Neural cell (in vitro differentiated cells): ENCODE measurements around the gene PGLYRP1. TPM values are rescaled to one million over a fixed set of nuclear protein-coding genes. Genes with fewer than 3 reads are reported as not detected.

Experiments used
- H2AFZ ChIP-seq: fragments of 200-600, 300-800 bp; sonication (generic), shearing (Covaris generic); 2 replicates; pipeline ENCODE4 v1.6.0; 2014; ENCODE audit warnings: low read depth, mild to moderate bottlenecking, antibody characterized with exemption, low read length, moderate library complexity
- H3F3A ChIP-seq: fragments of 200-600 bp; shearing (Covaris generic); 2 replicates; pipeline ENCODE4 v1.6.1; 2016; ENCODE audit warnings: mild to moderate bottlenecking, moderate library complexity, mixed read lengths, antibody characterized with exemption, low read length; ENCODE audit not compliant: insufficient read depth, poor library complexity, severe bottlenecking
- H3K27ac ChIP-seq: fragments of 200-600, 300-800 bp; sonication (generic), shearing (Covaris generic); 2 replicates; pipeline ENCODE4 v1.5.1; 2014; ENCODE audit warnings: mild to moderate bottlenecking, low read length, moderate library complexity
- H3K27me3 ChIP-seq: fragments of 300-800, 200-600 bp; sonication (generic), shearing (Covaris generic); 2 replicates; pipeline ENCODE4 v1.6.0; 2014; ENCODE audit warnings: mild to moderate bottlenecking, low read depth, low read length, moderate library complexity; ENCODE audit not compliant: insufficient read depth
- H3K36me3 ChIP-seq: fragments of 300-800, 200-600 bp; sonication (generic), shearing (Covaris generic); 2 replicates; pipeline ENCODE4 v1.5.1; 2014; ENCODE audit warnings: mild to moderate bottlenecking, antibody characterized with exemption, low read length, moderate library complexity; ENCODE audit not compliant: insufficient read depth
- H3K4me2 ChIP-seq: fragments of 300-800, 200-600 bp; sonication (generic), shearing (Covaris generic); 2 replicates; pipeline ENCODE4 v1.6.0; 2014; ENCODE audit warnings: mild to moderate bottlenecking, low read length
- H3K4me3 ChIP-seq: fragments of 300-800, 200-600 bp; sonication (generic), shearing (Covaris generic); 2 replicates; pipeline ENCODE4 v1.5.1; 2014; ENCODE audit warnings: mild to moderate bottlenecking, low read length, moderate library complexity
- H3K79me2 ChIP-seq: fragments of 200-600 bp; shearing (Covaris generic); replicated peaks from 2 replicates; pipeline ENCODE4 v1.6.0; 2014; ENCODE audit warnings: mild to moderate bottlenecking, low read length, moderate library complexity; ENCODE audit not compliant: insufficient read depth
- H3K9ac ChIP-seq: fragments of 300-800, 200-600 bp; sonication (generic), shearing (Covaris generic); 2 replicates; pipeline ENCODE4 v1.6.1; 2016; ENCODE audit warnings: mild to moderate bottlenecking, low read length, mixed read lengths
- H3K9me2 ChIP-seq: fragments of 200-600 bp; shearing (Covaris generic); 2 replicates; pipeline ENCODE4 v1.6.1; 2016; ENCODE audit warnings: mild to moderate bottlenecking, low read length, mixed read lengths; ENCODE audit not compliant: insufficient read depth
- H3K9me3 ChIP-seq: fragments of 200-600, 300-800 bp; sonication (generic), shearing (Covaris generic); 2 replicates; pipeline ENCODE4 v1.6.1; 2016; ENCODE audit warnings: mild to moderate bottlenecking, mixed run types, low read length, moderate library complexity, mixed read lengths
- H4K20me1 ChIP-seq: fragments of 200-600 bp; shearing (Covaris generic); 2 replicates; pipeline ENCODE4 v1.6.1; 2016; ENCODE audit warnings: mild to moderate bottlenecking, mixed run types; ENCODE audit not compliant: insufficient read depth
- CTCF ChIP-seq: fragments of 450-650 bp; IDR thresholded peaks from 2 replicates; pipeline ENCODE4 v1.5.1; 2014; ENCODE audit warnings: antibody characterized with exemption, mild to moderate bottlenecking, moderate library complexity; ENCODE audit not compliant: poor library complexity, severe bottlenecking
- EP300 ChIP-seq: fragments of 450-650 bp; conservative IDR thresholded peaks from 2 replicates; pipeline ENCODE4 v1.6.1; 2014; ENCODE audit warnings: antibody characterized with exemption, mild to moderate bottlenecking, moderate library complexity; ENCODE audit not compliant: poor library complexity, severe bottlenecking
- EZH2 ChIP-seq: fragments of 200-600, 300-800 bp; shearing (Covaris generic), sonication (generic); IDR thresholded peaks from 2 replicates; pipeline ENCODE4 v1.6.1; 2014; ENCODE audit warnings: antibody characterized with exemption, low read length, borderline replicate concordance, mild to moderate bottlenecking; ENCODE audit not compliant: insufficient read depth, poor library complexity, severe bottlenecking
- MXI1 ChIP-seq: fragments of 450-650 bp; conservative IDR thresholded peaks from 2 replicates; pipeline ENCODE4 v1.6.1; 2014; ENCODE audit warnings: antibody characterized with exemption, mild to moderate bottlenecking; ENCODE audit not compliant: poor library complexity, severe bottlenecking
- POLR2AphosphoS5 ChIP-seq: IDR thresholded peaks from 2 replicates; pipeline ENCODE4 v1.6.1; 2012
- RAD21 ChIP-seq: fragments of 450-650 bp; conservative IDR thresholded peaks from 2 replicates; pipeline ENCODE4 v1.6.1; 2014; ENCODE audit warnings: antibody characterized with exemption, mild to moderate bottlenecking, moderate library complexity
- REST ChIP-seq: IDR thresholded peaks from 2 replicates; pipeline ENCODE4 v1.6.1; 2012; ENCODE audit warnings: borderline replicate concordance
- SMC3 ChIP-seq: fragments of 450-650 bp; conservative IDR thresholded peaks from 2 replicates; pipeline ENCODE4 v1.6.1; 2014; ENCODE audit warnings: antibody characterized with exemption, mild to moderate bottlenecking, moderate library complexity; ENCODE audit not compliant: poor library complexity
- TAF1 ChIP-seq: IDR thresholded peaks from 2 replicates; pipeline ENCODE4 v1.6.1; 2012; ENCODE audit warnings: low read depth
- polyA plus RNA-seq: library from polyadenylated mRNA; depleted of rRNA; stranded (reverse); fragments of >200 nt; gene quantifications from 2 replicates; pipeline ENCODE4 v1.2.3, GENCODE V29; 2014

PGLYRP1 gene
- polyA plus RNA-seq, 1 donor from 2014 or later: not detected

- Histone ChIP-seq H3K27me3 (peaks cover 20% of the 10 kb centered on the region), H3K79me2 (no peaks in the 10 kb centered on the region), H2AFZ (no peak overlapping the region), H3K4me3 (peak overlapping the region; percentile 63), H3K4me2 (no peak overlapping the region), H3K9ac (peak overlapping the region; percentile 44), H3K9me2 (no peaks in the 10 kb centered on the region), H3F3A (no peaks in the 10 kb centered on the region), H3K27ac (no peak overlapping the region), H3K36me3 (no peaks in the 10 kb centered on the region), H3K9me3 (no peaks in the 10 kb centered on the region), H4K20me1 (no peaks in the 10 kb centered on the region)
- TF ChIP-seq EZH2: no peak
- TF ChIP-seq TAF1: no peak
- TF ChIP-seq CTCF: no peak
- TF ChIP-seq RAD21: no peak
- no peak for TF ChIP-seq SMC3
- TF ChIP-seq REST: no peak
- no peak for TF ChIP-seq POLR2AphosphoS5
- TF ChIP-seq EP300: no peak
- TF ChIP-seq MXI1: no peak
These were observed 7.0 kb downstream of the PGLYRP1 start for GRCh38 chr19:46015687-46016425.

DNA sequence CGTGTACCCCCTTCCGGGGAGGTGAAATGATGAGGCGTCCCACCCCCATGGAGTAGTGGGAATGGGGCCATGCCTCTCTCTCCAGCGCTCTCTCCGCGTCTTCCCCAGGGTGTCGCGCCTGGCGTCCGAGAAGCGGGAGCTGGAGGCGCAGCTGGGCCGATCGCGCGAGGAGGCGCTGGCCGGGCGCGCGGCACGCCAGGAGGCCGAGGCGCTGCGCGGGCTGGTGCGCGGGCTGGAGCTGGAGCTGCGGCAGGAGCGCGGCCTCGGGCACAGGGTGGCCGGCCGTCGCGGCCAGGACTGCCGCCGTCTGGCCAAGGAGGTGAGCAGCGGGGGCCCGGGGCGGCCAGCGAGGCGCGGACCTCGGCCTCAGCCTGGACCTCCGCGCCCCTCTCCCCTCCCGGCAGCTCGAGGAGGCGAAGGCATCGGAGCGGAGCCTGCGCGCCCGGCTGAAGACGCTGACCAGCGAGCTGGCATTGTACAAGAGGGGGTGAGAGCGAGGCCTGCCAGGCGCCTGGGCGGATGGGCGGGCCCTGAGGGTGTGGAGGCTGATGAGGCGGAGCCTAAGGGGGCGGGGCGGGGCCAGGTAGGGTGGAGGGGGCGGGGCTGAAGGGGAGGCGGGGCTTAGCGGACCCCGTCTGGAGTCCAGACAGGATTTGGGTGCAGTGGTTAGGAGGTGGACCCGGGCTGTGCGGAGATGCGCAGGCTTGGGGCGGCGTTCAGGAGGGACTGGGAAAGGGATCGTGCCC, 7.7 kb downstream of the PGLYRP1 start:
- Histone ChIP-seq H3K4me3 (peak overlapping the region; percentile 63), H3K9me2 (no peaks in the 10 kb centered on the region), H3K9ac (peak overlapping the region; percentile 44), H2AFZ (no peak overlapping the region), H3K9me3 (no peaks in the 10 kb centered on the region), H3K27me3 (peaks cover 20% of the 10 kb centered on the region), H3F3A (no peaks in the 10 kb centered on the region), H3K36me3 (no peaks in the 10 kb centered on the region), H3K27ac (no peak overlapping the region), H3K4me2 (no peak overlapping the region), H4K20me1 (no peaks in the 10 kb centered on the region), H3K79me2 (no peaks in the 10 kb centered on the region)
- peak; percentile 11 for TF ChIP-seq EP300
- TF ChIP-seq RAD21: peak; percentile 46
- no peak for TF ChIP-seq REST
- TF ChIP-seq POLR2AphosphoS5: no peak
- TF ChIP-seq SMC3: peak; percentile 38
- peak; percentile 35 for TF ChIP-seq CTCF
- TF ChIP-seq EZH2: no peak
- TF ChIP-seq TAF1: no peak
- TF ChIP-seq MXI1: no peak
